ENCODE data around the gene S100P. TPM values are rescaled to one million over a fixed set of nuclear protein-coding genes. Genes with fewer than 3 reads are reported as not detected.
"Not testable (repeated sequence)": the region's sequence is repeated elsewhere in the genome, so short reads cannot be mapped to it uniquely, and the experiment has no call there.

S100P gene
- total RNA-seq, 1 donor from 2014 or later = 1.3 TPM

GRCh38 chr4:6671648-6672047, 22.0 kb upstream of the S100P start:
- Mint-ChIP-seq H3K9me3 (ENCODE audit: low read depth) (no peaks in the 10 kb centered on the region), H3K36me3 (ENCODE audit: insufficient read depth) (peaks cover 7% of the 10 kb centered on the region), H3K4me1 (ENCODE audit: low read depth) (peaks cover 24% of the 10 kb centered on the region), H3K27me3 (no peaks in the 10 kb centered on the region), H3K27ac (no peak overlapping the region), H3K4me3 (ENCODE audit: low read depth) (no peak overlapping the region)
- no peak for TF ChIP-seq CTCF (IDR thresholded peaks at IDR 0.05; ENCODE audit: unreplicated experiment)
- DNase-seq (ENCODE audit: low spot score, unreplicated experiment) = no peak

- Mint-ChIP-seq H3K9me3 (ENCODE audit: low read depth) (no peaks in the 10 kb centered on the region), H3K4me1 (ENCODE audit: low read depth) (peaks cover 27% of the 10 kb centered on the region), H3K4me3 (ENCODE audit: low read depth) (no peak overlapping the region), H3K27ac (no peak overlapping the region), H3K36me3 (ENCODE audit: insufficient read depth) (peaks cover 9% of the 10 kb centered on the region), H3K27me3 (no peaks in the 10 kb centered on the region)
- TF ChIP-seq CTCF (IDR thresholded peaks at IDR 0.05; ENCODE audit: unreplicated experiment) = no peak
- DNase-seq (ENCODE audit: low spot score, unreplicated experiment) = no peak
These were observed 21.5 kb upstream of the S100P start for GRCh38 chr4:6672131-6672530.

- H3K27ac Mint-ChIP-seq; DNase-seq (ENCODE audit: low spot score, unreplicated experiment); H3K4me3 Mint-ChIP-seq (ENCODE audit: low read depth); H3K9me3 Mint-ChIP-seq (ENCODE audit: low read depth); H3K27me3 Mint-ChIP-seq: not testable (repeated sequence)
- H3K36me3 Mint-ChIP-seq (ENCODE audit: insufficient read depth) = peaks cover 12% of the 10 kb centered on the region
- peaks cover 27% of the 10 kb centered on the region for H3K4me1 Mint-ChIP-seq (ENCODE audit: low read depth)
These were observed 21.0 kb upstream of the S100P start for GRCh38 chr4:6672541-6673190.

GRCh38 chr4:6673191-6673659, 20.5 kb upstream of the S100P start:
- peak overlapping the region; percentile 87 for H3K4me3 Mint-ChIP-seq (ENCODE audit: low read depth)
- H3K27me3 Mint-ChIP-seq; H3K9me3 Mint-ChIP-seq (ENCODE audit: low read depth); DNase-seq (ENCODE audit: low spot score, unreplicated experiment): not testable (repeated sequence)
- peaks cover 27% of the 10 kb centered on the region for H3K4me1 Mint-ChIP-seq (ENCODE audit: low read depth)
- H3K27ac Mint-ChIP-seq = peak overlapping the region; percentile 98
- peaks cover 13% of the 10 kb centered on the region for H3K36me3 Mint-ChIP-seq (ENCODE audit: insufficient read depth)

GRCh38 chr4:6673660-6674499, 19.8 kb upstream of the S100P start:
- no peak for TF ChIP-seq CTCF (IDR thresholded peaks at IDR 0.05; ENCODE audit: unreplicated experiment)
- Mint-ChIP-seq H3K4me3 (ENCODE audit: low read depth) (peak overlapping the region; percentile 87), H3K9me3 (ENCODE audit: low read depth) (no peaks in the 10 kb centered on the region), H3K36me3 (ENCODE audit: insufficient read depth) (peaks cover 15% of the 10 kb centered on the region), H3K27me3 (no peaks in the 10 kb centered on the region), H3K27ac (peak overlapping the region; percentile 98), H3K4me1 (ENCODE audit: low read depth) (peaks cover 27% of the 10 kb centered on the region)
- peak; percentile 88 for DNase-seq (ENCODE audit: low spot score, unreplicated experiment)

GRCh38 chr4:6674500-6675149, 19.1 kb upstream of the S100P start:
- H3K27me3 Mint-ChIP-seq = no peaks in the 10 kb centered on the region
- peak overlapping the region; percentile 87 for H3K4me3 Mint-ChIP-seq (ENCODE audit: low read depth)
- H3K4me1 Mint-ChIP-seq (ENCODE audit: low read depth) = peaks cover 27% of the 10 kb centered on the region
- peak overlapping the region; percentile 85 for H3K27ac Mint-ChIP-seq
- H3K9me3 Mint-ChIP-seq (ENCODE audit: low read depth) = no peaks in the 10 kb centered on the region
- peaks cover 17% of the 10 kb centered on the region for H3K36me3 Mint-ChIP-seq (ENCODE audit: insufficient read depth)
- TF ChIP-seq CTCF (IDR thresholded peaks at IDR 0.05; ENCODE audit: unreplicated experiment) = peak; percentile 63
- no peak for DNase-seq (ENCODE audit: low spot score, unreplicated experiment)
